ENCODE results near the gene COX5B.

The COX5B gene

GRCh38 chr2:97673915-97674283 is 28.0 kb downstream of the COX5B start:
- CTCF ChIA-PET: interaction anchor here (1.2 kb wide), 2 partner anchors 10 to 83 kb away, joined by 3 to 5 read pairs; partner anchors contain the start of gene ACTR1B
- Histone ChIP-seq H3K4me3 (ENCODE audit: low read depth, low read length) (no peak overlapping the region), H3K9me3 (ENCODE audit: control insufficient read depth, insufficient read depth, low read depth, low read length) (no peaks in the 10 kb centered on the region), H3K36me3 (ENCODE audit: control insufficient read depth in 2 of 2, insufficient read depth in 1 of 2, low read length in 2 of 2) (no peaks in the 10 kb centered on the region), H3K27ac (ENCODE audit: extremely low read depth, low read depth, low read length) (no peak overlapping the region), H3K4me1 (ENCODE audit: control insufficient read depth, insufficient read depth, low read length) (no peaks in the 10 kb centered on the region)
- TF ChIP-seq ZNF530 (tag by site-specific recombination; IDR thresholded peaks at IDR 0.05; ENCODE audit: low read depth) (no peak), ZNF561 (tag by site-specific recombination; IDR thresholded peaks at IDR 0.05; ENCODE audit: borderline replicate concordance) (no peak), EGR2 (tag by site-specific recombination; IDR thresholded peaks at IDR 0.05; ENCODE audit: low read depth) (no peak), HOXC10 (CRISPR knock-in tag; IDR thresholded peaks at IDR 0.05) (no peak), ZNF292 (tag by site-specific recombination; IDR thresholded peaks at IDR 0.05; ENCODE audit: borderline replicate concordance, low read depth) (no peak), TCF7L2 (IDR thresholded peaks at IDR 0.05; ENCODE audit: borderline replicate concordance, low read depth, low read length) (no peak), SP7 (tag by site-specific recombination; IDR thresholded peaks at IDR 0.05) (no peak), ZNF624 (tag by site-specific recombination; IDR thresholded peaks at IDR 0.05) (no peak), ZNF623 (tag by site-specific recombination; IDR thresholded peaks at IDR 0.05) (no peak), REST (tag by site-specific recombination; IDR thresholded peaks at IDR 0.05) (no peak), ZNF629 (tag by site-specific recombination; IDR thresholded peaks at IDR 0.05) (no peak), PRDM1 (tag by site-specific recombination; IDR thresholded peaks at IDR 0.05) (no peak), ZBTB1 (tag by site-specific recombination; IDR thresholded peaks at IDR 0.05) (no peak), ZNF239 (tag by site-specific recombination; IDR thresholded peaks at IDR 0.05) (no peak), ZNF585B (tag by site-specific recombination; IDR thresholded peaks at IDR 0.05) (no peak), YY1 (tag by site-specific recombination; IDR thresholded peaks at IDR 0.05) (no peak)
- POLR2A ChIA-PET: no interaction called here

- TF ChIP-seq ZNF837 (tag by site-specific recombination; IDR thresholded peaks at IDR 0.05): no peak
- no peak for TF ChIP-seq ZNF169 (tag by site-specific recombination; IDR thresholded peaks at IDR 0.05)
- no peak for TF ChIP-seq ZNF311 (tag by site-specific recombination; IDR thresholded peaks at IDR 0.05; ENCODE audit: borderline replicate concordance)
- no peak for TF ChIP-seq ZNF426 (tag by site-specific recombination; IDR thresholded peaks at IDR 0.05)
- TF ChIP-seq ZNF184 (tag by site-specific recombination; IDR thresholded peaks at IDR 0.05): no peak
- TF ChIP-seq SETDB1 (IDR thresholded peaks at IDR 0.05; ENCODE audit: insufficient read length, low read length): no peak
- no peak for TF ChIP-seq ZNF221 (tag by site-specific recombination; IDR thresholded peaks at IDR 0.05; ENCODE audit: borderline replicate concordance)
- H3K36me3 ChIP-seq (ENCODE audit: control insufficient read depth in 2 of 2, insufficient read depth in 1 of 2, low read length in 2 of 2): no peaks in the 10 kb centered on the region
- ChIA-PET POLR2A (interaction anchor here (0.7 kb wide), 1 partner anchor 11 kb away, joined by 3 read pairs; no protein-coding TSS in a partner anchor), CTCF (interaction anchor here (0.7 to 1.6 kb wide), 5 partner anchors 11 to 85 kb away, joined by 3 to 9 read pairs (median 3); partner anchors contain the start of gene ACTR1B)
- no peaks in the 10 kb centered on the region for H3K9me3 ChIP-seq (ENCODE audit: control insufficient read depth, insufficient read depth, low read depth, low read length)
- no peak overlapping the region for H3K27ac ChIP-seq (ENCODE audit: extremely low read depth, low read depth, low read length)
- H3K4me3 ChIP-seq (ENCODE audit: low read depth, low read length): no peak overlapping the region
- H3K4me1 ChIP-seq (ENCODE audit: control insufficient read depth, insufficient read depth, low read length): no peaks in the 10 kb centered on the region
Measured at GRCh38 chr2:97675430-97676113, 29.7 kb downstream of the COX5B start.
